ENCODE measurements around the gene STAT5B. TPM values are rescaled to one million over a fixed set of nuclear protein-coding genes. Genes with fewer than 3 reads are reported as not detected.

The STAT5B gene
- total and polyA plus RNA-seq, 9 donors = 27.0 to 41.1 (median 35.7) TPM

- H3K9me3 ChIP-seq (replicated peaks; ENCODE audit: control insufficient read depth, low read depth, low read length) = no peaks in the 10 kb centered on the region
- DNase-seq = no peak
- no peaks in the 10 kb centered on the region for H3K4me1 ChIP-seq (ENCODE audit: control insufficient read depth, insufficient read depth, low read length)
- no peak overlapping the region for H3K27ac ChIP-seq (ENCODE audit: low read length)
- H3K36me3 ChIP-seq (ENCODE audit: control insufficient read depth, insufficient read depth, low read length) = no peaks in the 10 kb centered on the region
- H3K27me3 ChIP-seq (ENCODE audit: control insufficient read depth, insufficient read depth, low read length) = peaks cover 2% of the 10 kb centered on the region
- WGBS (ENCODE audit: insufficient coverage) = 81% methylated on average over 19 of the region's 19 CpGs
- H3K4me3 ChIP-seq (ENCODE audit: low read length) = no peak overlapping the region
Observed at GRCh38 chr17:42166196-42166763, 109.9 kb downstream of the STAT5B start.

GRCh38 chr17:42165751-42166150 lies 110.4 kb downstream of the STAT5B start:
- DNase-seq = no peak
- Histone ChIP-seq H3K36me3 (ENCODE audit: control insufficient read depth, insufficient read depth, low read length) (no peaks in the 10 kb centered on the region), H3K4me1 (ENCODE audit: control insufficient read depth, insufficient read depth, low read length) (no peaks in the 10 kb centered on the region), H3K27ac (ENCODE audit: low read length) (no peak overlapping the region), H3K27me3 (ENCODE audit: control insufficient read depth, insufficient read depth, low read length) (peaks cover under 1% of the 10 kb centered on the region), H3K4me3 (ENCODE audit: low read length) (no peak overlapping the region), H3K9me3 (replicated peaks; ENCODE audit: control insufficient read depth, low read depth, low read length) (no peaks in the 10 kb centered on the region)
- 59% methylated on average over 3 of the region's 6 CpGs for WGBS (ENCODE audit: insufficient coverage)

GRCh38 chr17:42163696-42164407 lies 112.3 kb downstream of the STAT5B start:
- no peak for DNase-seq
- WGBS (ENCODE audit: insufficient coverage) = 42% methylated on average over 10 of the region's 22 CpGs
- H3K4me1 ChIP-seq (ENCODE audit: control insufficient read depth, insufficient read depth, low read length) = no peaks in the 10 kb centered on the region

GRCh38 chr17:42163113-42163512 lies 113.1 kb downstream of the STAT5B start:
- Histone ChIP-seq H3K4me1 (ENCODE audit: control insufficient read depth, insufficient read depth, low read length) (no peaks in the 10 kb centered on the region), H3K27ac (ENCODE audit: low read length) (no peak overlapping the region), H3K4me3 (ENCODE audit: low read length) (no peak overlapping the region), H3K36me3 (ENCODE audit: control insufficient read depth, insufficient read depth, low read length) (no peaks in the 10 kb centered on the region), H3K27me3 (ENCODE audit: control insufficient read depth, insufficient read depth, low read length) (no peaks in the 10 kb centered on the region), H3K9me3 (replicated peaks; ENCODE audit: control insufficient read depth, low read depth, low read length) (no peaks in the 10 kb centered on the region)
- WGBS (ENCODE audit: insufficient coverage) = 51% methylated on average over 8 of the region's 8 CpGs
- DNase-seq = no peak

More at GRCh38 chr17:42163696-42164407, 112.3 kb downstream of the STAT5B start:
- Histone ChIP-seq H3K36me3 (ENCODE audit: control insufficient read depth, insufficient read depth, low read length) (no peaks in the 10 kb centered on the region), H3K9me3 (replicated peaks; ENCODE audit: control insufficient read depth, low read depth, low read length) (no peaks in the 10 kb centered on the region), H3K27me3 (ENCODE audit: control insufficient read depth, insufficient read depth, low read length) (no peaks in the 10 kb centered on the region), H3K4me3 (ENCODE audit: low read length) (no peak overlapping the region), H3K27ac (ENCODE audit: low read length) (no peak overlapping the region)

GRCh38 chr17:42160531-42160910 lies 115.7 kb downstream of the STAT5B start:
- Histone ChIP-seq H3K27ac (ENCODE audit: low read length) (no peak overlapping the region), H3K4me1 (ENCODE audit: control insufficient read depth, insufficient read depth, low read length) (peaks cover 4% of the 10 kb centered on the region), H3K36me3 (ENCODE audit: control insufficient read depth, insufficient read depth, low read length) (no peaks in the 10 kb centered on the region), H3K9me3 (replicated peaks; ENCODE audit: control insufficient read depth, low read depth, low read length) (no peaks in the 10 kb centered on the region), H3K4me3 (ENCODE audit: low read length) (no peak overlapping the region), H3K27me3 (ENCODE audit: control insufficient read depth, insufficient read depth, low read length) (no peaks in the 10 kb centered on the region)
- WGBS (ENCODE audit: insufficient coverage) = 60% methylated on average over 1 of the region's 7 CpGs
- DNase-seq = no peak

GRCh38 chr17:42159796-42160530 lies 116.2 kb downstream of the STAT5B start:
- Histone ChIP-seq H3K4me1 (ENCODE audit: control insufficient read depth, insufficient read depth, low read length) (peaks cover 7% of the 10 kb centered on the region), H3K4me3 (ENCODE audit: low read length) (no peak overlapping the region), H3K36me3 (ENCODE audit: control insufficient read depth, insufficient read depth, low read length) (no peaks in the 10 kb centered on the region), H3K27me3 (ENCODE audit: control insufficient read depth, insufficient read depth, low read length) (no peaks in the 10 kb centered on the region), H3K9me3 (replicated peaks; ENCODE audit: control insufficient read depth, low read depth, low read length) (no peaks in the 10 kb centered on the region), H3K27ac (ENCODE audit: low read length) (no peak overlapping the region)
- DNase-seq = no peak
- WGBS (ENCODE audit: insufficient coverage) = 59% methylated on average over 12 of the region's 14 CpGs

- Histone ChIP-seq H3K27me3 (ENCODE audit: control insufficient read depth, insufficient read depth, low read length) (no peaks in the 10 kb centered on the region), H3K27ac (ENCODE audit: low read length) (no peak overlapping the region), H3K36me3 (ENCODE audit: control insufficient read depth, insufficient read depth, low read length) (peaks cover 19% of the 10 kb centered on the region), H3K4me1 (ENCODE audit: control insufficient read depth, insufficient read depth, low read length) (peaks cover 17% of the 10 kb centered on the region), H3K4me3 (ENCODE audit: low read length) (peak overlapping the region; percentile 97), H3K9me3 (replicated peaks; ENCODE audit: control insufficient read depth, low read depth, low read length) (no peaks in the 10 kb centered on the region)
- no peak for DNase-seq
- WGBS (ENCODE audit: insufficient coverage) = 21% methylated on average over 16 of the region's 17 CpGs
Observed at GRCh38 chr17:42155614-42156045, 120.6 kb downstream of the STAT5B start.

GRCh38 chr17:42153919-42154742 lies 122.1 kb downstream of the STAT5B start:
- no peak for DNase-seq
- Histone ChIP-seq H3K36me3 (ENCODE audit: control insufficient read depth, insufficient read depth, low read length) (peaks cover 27% of the 10 kb centered on the region), H3K27me3 (ENCODE audit: control insufficient read depth, insufficient read depth, low read length) (no peaks in the 10 kb centered on the region), H3K27ac (ENCODE audit: low read length) (peak overlapping the region; percentile 36), H3K4me1 (ENCODE audit: control insufficient read depth, insufficient read depth, low read length) (peaks cover 17% of the 10 kb centered on the region), H3K4me3 (ENCODE audit: low read length) (peak overlapping the region; percentile 97), H3K9me3 (replicated peaks; ENCODE audit: control insufficient read depth, low read depth, low read length) (no peaks in the 10 kb centered on the region)
- 0% methylated on average over 1 of the region's 15 CpGs for WGBS (ENCODE audit: insufficient coverage)
